Central memory CD4-positive, alpha-beta T cell (primary cell): Measurements from ENCODE around the gene MYL12A.

ENCODE experiments used
- DNase-seq: peaks from one replicate; pipeline ENCODE4 v3.0.0; 2022

The MYL12A gene

DNA sequence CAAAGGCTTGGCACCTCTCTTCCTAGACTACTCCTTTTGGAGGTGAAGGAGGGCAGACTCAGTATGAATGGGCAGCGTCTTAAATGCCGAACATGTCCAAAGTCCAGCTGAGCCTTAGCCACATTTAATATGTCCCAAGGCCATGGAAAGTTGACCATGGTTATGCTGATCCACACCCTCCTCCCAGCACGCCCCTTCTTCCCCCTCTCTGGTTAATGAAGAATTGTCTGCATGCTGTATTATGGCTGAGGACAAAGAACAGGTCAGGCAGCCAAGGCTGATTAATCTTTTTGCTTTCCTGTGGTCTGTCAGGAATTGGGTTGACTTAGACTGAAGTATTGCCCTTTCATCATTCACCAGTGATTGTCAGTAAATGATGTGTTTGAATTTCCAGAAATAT is 22.0 kb upstream of the MYL12A start:
- no peak for DNase-seq

DNA sequence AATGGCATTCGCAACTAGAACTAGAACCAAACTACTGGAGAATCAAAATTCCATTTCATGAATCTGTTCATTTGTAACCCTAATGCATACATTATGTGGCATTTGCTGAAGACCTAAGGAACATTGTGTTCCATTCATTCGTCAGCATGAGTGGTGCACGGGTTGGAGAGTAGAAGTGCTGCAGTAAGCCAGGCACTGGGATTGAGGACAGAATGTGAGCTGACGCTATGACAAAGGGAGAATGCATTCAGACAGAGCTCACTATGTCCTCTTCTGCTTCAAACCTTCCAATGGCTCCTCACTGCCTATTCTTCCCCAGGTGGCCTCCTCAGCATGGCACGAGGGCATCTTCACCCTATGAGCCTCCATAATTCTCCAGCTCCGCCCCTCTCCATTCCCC is 21.6 kb upstream of the MYL12A start:
- DNase-seq = no peak

DNA sequence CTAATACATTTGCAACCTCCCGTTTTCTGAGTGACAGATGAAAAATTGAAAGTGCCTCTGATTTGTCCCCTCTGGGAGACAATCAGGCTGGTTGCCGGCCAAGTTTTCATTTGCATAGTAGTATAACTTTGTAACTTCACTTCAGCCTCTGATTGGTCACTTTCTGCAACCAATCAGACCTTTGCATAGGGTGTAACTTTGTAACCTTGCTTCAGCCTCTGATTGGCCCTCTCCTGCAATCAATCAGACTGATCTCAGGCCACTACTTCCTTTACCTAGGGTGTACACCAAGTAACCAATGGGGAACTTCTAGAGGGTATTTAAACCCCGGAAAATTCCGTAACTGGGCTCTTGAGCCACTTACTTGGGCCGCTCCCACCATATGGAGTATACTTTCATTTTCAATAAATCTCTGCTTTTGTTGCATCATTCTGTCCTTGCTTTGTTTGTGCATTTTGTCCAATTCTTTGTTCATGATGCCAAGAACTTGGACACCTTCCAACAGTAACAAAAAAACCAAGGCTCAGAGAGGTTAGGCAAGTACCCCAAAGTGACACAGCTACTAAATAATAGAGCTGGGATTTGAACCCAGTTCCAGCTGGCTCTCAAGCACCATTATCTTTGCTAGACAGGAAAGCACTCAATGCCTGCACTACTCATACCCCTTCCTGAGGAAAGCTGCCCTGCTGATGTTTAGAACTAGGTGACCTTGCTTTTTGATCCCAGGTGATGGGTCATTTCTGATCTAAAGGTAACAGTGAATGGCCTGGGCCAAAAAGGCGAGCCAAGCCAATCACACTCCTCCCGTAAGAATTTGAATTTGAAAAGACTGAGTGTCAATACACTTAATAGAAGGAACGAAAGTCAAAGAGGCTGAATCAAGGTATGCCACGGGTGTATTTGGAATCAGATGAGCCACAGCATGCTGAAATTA is 16.9 kb upstream of the MYL12A start:
- no peak for DNase-seq

DNA sequence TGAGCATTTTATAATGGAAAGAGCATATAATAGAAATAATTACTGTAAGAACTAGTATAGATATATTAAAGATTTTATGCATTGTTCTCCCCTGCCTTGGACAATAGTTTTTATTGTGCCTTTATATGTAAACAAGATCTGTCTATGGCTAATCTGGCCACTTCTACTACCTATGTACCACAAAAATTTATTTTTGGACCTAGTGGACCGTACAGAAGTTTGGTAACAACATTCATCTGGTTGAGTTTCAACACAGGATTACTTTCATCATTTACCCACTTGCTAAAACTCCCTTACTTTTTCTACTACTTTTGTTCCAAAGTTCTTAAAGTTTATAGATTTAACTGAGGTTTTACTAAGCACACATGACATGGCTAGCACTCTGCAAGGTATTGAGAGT is 14.6 kb upstream of the MYL12A start:
- no peak for DNase-seq

DNA sequence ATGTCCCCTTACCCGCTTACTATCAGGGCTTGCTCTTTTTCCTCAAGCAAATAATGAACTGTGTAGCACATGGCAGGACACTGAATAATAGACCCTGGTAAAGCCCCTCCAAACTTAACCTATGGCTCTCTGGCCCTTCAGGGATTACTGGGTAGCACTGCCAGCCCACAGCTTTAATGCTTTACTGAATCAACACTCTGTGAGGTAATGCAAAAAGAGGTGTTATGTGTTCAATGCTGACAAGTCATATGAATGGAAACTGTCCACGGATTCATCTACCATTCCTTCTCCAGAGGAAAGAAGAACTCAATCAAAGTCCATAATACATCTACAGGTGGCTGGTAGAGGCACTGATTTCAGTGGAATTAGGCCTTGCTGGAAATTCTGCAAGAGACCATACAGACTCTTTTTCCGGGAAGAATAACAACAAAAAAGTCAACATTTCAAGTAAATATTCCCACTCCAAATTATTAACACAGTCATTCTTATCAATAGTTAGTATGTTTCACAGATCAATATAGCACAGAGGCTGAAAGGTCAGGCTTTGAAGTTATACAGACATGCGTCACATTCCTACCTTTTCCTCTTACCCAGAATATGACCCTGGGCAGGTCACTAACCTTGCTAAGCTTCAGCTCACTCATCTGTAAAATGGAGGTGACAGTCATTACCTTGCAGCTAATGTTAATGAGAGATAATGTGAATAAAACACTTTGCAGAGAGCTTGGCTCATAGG is 14.0 kb upstream of the MYL12A start:
- no peak for DNase-seq

DNA sequence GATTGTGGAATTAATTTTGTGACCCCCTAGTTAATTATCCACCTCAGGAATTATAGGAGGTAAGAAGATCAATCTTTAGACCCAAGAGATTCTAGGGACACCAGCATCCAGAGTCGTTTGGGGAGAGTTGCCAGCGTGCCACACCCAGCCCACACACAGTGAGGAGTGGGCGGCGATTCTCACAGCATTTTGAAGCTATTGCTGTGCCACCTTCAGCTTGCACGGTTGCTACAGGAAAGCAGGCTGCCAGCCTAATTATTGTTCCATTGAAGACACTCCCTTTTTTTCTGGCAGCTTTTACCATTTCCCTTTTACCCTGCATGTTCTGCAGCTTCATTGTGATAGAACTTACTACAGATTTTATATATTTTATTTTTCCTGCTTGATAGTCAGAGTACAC is 13.1 kb upstream of the MYL12A start:
- DNase-seq = no peak

DNA sequence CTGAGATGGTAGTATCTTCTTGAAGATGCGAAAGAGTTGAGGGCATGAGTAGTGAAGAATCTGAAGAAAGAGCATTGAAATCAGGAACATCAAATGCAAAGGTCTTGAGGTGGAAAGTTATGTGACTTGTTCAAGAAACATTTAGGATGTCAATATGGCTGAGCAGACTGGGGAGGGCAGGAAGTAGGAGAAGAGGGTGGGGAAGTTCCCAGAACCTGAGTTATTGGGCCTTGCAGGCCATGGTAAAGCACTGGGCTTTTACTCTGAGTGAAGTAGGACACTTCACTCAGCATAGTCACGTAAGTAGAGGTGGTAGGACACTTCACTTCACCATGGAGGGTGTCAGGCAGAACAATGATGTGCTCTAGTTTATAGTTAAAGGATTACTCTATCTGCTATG is 11.8 kb upstream of the MYL12A start:
- DNase-seq = no peak

DNA sequence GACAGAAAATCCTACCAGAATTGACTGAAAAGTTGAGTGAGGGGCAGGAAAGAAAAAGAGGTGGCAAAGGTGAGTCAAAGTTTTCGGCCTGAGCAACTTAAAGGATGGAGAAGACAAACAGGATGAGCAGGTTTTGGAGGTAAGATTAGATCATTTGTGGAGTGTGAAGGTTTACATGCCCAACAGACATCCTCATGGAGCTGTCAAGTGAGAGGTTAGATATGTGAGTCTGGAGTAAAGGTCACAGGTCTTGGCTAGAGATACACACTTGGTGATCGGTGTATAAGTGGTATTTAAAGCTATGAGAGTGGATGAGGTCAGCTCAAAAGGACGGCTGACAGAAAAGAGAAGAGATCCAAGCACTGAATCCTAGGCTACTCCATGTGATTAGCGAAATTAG is 11.1 kb upstream of the MYL12A start:
- DNase-seq = no peak

DNA sequence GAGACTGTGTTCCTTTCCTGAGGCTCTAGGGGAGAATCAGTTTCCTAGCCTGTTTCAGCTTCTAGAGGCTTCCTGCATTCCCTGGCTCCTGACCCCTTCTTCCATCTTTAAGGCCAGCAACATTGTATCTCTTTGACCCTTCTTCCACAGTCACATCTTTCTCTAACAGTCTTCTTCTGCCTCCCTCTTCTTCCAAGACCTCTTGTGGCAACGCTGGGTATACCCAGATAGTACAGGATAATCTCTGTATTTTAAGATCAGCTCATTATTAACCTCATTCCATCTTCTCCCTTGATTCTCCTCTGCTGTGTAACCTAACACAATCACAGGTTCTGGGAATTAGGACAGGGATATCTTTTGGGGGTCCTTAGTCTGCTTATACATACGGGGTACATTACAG is 8.9 kb upstream of the MYL12A start:
- no peak for DNase-seq

DNA sequence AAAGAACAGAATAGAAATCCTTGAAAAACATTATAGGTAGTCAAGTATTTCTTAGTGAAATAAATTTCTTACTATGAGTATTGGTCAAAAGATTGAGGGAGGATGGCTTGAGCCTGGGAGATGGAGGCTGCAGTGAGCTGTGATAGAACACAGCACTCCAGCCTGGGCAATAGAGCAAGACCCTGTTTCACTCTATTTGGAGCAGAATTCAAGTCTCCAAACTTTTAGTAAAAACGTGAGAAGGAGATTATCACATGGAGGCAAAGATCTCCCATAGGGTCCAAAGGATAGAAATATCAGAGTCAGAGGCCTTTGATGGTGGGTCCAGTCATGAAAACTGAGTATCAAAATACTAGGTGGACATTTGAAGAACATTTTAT is 2.4 kb upstream of the MYL12A start:
- no peak for DNase-seq

DNA sequence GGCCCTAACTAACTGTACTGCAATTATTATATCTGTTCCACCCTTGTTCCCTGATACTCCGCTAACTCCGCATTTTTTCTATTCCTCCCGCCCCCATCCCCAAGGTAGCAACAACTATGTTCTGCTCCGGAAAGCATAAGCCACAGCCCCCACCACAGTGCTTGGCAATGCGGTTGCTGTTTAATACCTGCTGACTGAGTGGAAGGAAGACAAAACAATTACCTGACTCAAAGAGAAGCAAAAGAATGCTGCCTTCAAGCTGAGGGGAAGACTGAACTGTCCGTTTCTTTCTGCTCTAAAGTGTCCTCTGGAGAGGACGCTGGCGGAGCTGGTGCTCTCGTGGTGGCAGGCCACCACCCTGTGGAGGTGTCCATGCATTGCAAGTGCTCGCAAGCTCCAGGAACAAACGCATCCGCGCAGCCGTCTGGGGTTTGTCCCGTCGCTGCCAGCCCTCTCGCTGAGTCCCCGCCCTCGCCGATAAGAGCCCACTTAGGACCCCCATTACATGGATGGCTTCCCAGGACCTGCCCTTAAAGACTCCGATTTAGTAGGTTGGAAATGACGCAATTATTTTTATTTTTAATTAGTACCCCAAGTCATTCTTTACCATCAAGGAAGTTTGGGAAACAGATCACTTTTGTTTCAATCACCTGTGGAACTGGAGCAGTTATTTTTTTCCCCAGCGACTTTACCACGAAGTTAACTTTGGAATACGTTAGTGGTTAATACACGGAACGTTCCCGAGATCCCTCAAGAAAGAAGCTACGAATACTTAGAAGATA is 1.6 kb upstream of the MYL12A start:
- DNase-seq = peak; percentile 69

DNA sequence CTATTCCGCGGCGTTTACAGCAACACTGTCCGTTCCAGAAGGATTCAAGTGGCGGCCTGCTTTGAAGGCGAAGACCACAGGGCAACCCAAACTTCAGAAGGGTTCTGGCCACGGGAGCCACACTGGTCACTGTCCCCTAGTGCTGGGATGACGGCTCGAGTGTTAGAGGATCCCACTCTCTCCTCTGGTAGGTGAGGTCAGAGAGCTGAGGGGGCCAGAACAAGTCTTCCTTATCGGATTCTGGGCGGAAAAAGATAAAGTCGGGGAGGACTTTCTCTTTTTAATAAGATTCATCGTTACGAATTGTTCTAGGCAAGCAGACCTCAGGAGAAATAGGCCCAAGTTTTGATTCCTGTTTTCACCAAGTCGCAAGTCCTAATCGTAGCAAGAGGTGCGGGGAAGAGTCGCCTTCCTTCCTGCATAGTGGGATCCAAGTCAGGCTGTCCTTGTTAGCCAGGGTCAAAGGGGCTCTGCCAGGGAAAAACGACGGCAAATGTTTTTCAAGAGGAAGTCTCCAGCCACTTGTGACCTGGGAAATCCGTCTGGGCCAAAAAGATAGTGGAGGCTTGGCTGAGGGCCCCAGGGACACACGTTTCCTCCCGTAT is 864 bp upstream of the MYL12A start:
- DNase-seq = peak; percentile 30

DNA sequence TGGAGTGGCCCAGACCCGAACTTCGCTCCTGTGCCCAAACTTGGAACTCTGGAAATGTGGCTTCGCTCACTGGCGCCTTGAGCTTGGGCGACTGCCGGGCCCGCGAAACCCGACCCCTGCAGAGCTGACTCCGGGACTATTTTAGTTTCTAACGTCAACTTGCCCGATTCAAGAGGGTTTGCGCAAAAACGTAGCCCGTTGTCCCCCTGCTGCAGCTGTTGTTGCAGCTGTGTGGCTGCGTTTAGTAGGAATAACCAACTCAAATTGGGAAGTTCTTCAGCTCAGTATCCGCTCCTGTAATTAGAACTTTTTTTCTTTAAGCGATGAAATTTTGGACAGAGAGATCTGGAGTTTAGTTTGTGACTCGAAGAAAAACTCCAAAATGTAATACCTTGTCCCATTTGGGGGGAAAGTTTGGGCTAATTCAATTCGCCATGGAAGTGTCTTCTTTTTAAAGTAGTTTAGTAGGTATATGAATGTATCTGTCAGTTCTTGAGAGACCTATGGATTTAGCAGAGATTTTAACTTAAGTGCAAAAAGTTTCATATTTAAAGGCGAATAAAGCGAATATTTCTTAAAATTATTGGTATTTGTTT is 559 bp downstream of the MYL12A start:
- DNase-seq = no peak

DNA sequence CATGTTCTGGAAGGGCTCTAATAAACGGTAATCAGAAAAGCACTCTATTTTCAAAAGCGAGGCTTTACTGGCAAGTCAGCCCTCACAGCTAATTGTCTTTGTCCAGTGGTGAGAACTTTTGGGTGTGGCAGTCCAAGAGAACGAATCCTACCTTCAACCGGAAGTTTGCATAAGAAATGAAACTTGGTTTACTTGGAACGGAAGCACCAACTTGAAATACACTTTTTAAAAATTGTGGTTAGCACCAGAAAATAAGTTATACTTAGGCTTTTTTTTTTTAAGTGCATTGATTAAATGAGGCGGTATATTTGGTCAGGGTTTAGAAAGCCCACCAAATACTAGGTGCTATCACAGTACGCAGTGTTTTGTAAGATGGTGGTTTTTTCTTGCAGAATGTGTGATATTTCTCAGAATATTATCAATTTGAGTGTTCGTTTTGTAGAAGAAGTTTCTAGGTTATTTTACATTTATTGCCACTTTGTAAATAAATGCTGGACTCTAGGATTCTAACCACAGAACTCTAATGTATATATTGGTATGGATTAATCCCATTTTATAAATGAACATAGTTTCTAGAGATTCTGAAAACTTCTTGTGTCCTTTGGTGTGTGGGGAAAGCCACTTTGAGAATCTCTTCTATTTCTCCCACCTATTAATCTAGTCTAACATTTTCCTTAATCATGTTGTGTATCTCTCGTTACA is 1.2 kb downstream of the MYL12A start:
- peak; percentile 56 for DNase-seq

DNA sequence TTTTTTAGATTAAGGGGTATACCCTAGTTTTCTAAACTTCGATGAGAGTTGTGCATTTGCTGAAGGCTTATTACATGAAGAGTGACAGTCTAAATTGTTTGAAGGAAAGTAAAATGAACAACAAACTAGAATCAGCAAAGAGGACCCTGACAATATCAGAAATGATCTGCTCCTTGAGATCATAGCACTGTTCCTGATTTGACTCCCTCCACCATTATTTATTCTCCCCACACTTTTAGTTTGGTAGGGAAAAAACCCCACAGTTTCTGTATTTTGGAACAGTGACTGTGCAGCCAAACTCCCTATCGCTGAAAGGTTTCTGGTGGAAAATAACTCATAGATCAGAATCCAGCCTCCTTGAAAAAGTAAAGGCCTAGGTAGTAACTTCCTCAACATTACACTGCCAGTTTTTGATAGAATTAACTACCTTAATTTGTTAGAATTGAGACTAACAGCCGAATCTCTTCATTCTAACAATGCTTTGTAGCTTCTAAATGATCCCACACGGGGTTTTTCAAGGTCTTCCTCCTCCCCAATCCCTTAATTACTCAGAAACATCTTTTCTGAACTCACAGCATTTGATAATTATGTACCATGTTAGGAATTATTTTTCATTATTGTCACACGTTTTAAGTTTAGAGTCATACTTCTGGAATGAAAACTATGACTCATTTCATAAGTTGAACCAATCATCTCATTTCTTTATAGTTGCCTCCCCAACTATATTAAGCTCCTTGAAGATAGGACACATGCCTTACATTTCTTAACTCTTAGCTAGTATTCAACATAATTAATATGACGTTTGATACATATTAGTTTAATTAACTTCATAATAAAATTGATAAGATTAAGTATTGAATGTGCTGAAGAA is 2.9 kb downstream of the MYL12A start:
- no peak for DNase-seq

DNA sequence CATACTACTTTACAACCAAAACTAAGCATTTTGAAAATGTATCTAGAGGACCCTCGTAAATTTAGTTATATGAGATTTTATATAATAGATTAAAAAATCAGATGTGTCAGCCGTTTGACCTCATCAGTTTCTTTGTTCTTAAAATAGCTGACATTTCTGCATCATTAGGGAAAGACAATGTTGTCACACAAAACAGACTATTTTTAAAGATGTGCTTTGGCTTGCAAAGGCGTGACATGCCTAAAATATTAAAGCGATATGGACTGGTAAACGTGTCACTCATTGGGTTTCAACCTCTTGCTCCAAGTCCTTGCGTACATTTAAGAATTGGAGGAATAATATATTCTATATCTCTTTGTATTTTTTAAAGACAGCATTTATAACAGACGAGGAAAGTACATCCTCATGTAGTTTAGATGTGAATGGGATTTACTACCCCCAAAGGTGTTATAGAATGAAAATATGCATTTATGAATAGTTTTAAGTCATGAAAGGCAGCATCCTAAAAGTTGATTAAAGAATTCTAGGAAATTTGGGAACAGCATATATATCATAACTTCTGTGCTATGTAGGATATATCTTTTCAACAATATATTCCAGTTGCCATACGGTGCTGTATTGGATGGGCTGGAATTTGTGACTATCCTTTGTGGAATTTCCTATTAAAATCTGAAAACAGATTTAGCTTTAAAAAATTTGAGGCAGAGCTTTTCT is 3.8 kb downstream of the MYL12A start:
- DNase-seq = no peak

DNA sequence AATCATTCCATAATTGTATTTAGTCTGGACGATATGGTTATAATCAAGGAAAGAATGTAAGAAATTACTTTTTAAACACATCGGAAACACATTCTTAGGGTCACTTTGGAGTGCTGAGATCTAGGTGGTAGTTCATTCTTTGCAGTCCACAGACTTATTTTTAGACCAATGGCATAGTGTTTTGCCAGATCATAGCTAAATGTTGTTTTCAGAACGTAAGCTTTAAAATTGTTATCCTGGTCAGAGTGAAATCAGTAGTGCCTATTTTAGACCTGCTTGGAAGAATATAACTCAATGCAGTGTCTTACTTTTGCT is 4.3 kb downstream of the MYL12A start:
- DNase-seq = no peak

DNA sequence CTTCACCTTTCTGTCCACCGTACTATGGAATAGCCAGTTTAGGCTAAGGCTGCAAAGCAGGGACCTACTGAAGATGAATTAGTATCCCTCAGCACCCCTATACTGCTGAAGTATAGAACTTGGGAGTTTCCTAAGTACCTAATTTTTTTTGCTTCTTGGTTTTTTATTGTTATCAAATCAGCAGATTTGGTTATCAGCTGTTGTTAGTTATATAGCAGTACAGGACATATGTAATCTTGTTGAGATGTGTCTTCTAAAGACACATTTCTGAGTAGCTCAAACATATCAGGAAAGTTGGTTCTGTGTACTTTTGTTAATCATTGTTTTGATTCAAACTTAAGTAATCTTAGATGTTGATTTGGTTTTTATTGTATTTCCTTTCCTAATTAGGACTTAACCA is 5.2 kb downstream of the MYL12A start:
- no peak for DNase-seq

DNA sequence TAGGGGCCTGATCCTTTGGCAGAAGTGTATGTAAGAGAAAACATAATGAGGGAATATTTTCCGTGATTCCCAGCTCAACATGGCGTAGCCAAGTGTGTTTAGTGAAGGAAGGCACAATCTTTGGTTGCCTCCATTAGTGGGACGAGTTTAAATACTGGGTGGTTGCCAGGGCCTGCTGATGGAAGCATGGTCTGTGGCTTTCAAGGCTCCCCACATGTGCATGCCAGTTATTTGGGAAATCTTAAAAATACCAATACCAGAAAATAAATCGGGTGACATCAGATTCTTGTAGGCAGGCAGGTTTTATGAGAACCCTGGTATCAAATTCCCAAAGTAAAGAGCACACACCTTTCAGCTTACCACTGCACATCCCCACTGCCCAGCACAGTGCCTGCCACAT is 7.1 kb downstream of the MYL12A start:
- no peak for DNase-seq

DNA sequence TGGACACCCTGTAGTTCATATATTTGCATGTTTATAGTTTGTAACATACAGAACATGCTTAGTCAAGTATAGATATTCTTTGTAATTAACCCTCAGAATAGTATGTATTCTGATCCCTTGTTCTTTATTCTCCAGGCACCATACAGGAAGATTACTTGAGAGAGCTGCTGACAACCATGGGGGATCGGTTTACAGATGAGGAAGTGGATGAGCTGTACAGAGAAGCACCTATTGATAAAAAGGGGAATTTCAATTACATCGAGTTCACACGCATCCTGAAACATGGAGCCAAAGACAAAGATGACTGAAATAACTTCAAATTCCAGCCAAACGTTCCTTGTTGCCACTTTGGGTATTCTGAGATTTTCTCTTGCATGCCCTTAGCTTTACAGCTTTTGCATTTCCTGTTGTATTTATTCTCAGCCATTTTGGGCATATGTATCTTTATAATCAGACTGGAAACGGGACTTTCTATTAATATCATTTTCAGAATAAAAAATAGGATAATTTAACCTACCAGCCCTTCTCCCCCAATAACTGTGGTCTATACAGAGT is 8.1 kb downstream of the MYL12A start:
- DNase-seq = no peak
